ENCODE data around the gene TPH2. TPM values are rescaled to one million over a fixed set of nuclear protein-coding genes. Genes with fewer than 3 reads are reported as not detected.

Gene TPH2
- total and polyA plus RNA-seq, 2 of the 4 experiments (the other 2 are of a cell fraction) = not detected

DNA sequence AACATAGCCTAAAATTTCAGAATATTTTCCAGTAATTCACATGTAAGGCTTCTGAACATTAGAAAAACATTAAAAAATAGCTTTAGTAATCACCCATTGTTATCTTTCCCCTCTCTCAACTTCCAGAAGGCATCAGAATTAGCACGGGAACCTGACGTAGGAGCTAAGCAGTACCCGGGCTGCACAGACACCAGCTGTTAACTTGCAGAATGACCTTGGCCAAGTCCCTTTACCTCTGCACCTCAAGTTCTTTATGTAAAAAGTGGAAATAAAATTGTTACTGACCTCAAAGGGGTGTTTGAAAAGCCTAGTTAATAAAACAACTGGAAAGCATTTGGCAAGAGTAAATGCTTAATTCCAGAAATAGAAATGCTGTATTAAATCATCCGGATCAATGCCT lies 7.2 kb downstream of the TPH2 start:
- Histone ChIP-seq H3K36me3 (ENCODE audit: control insufficient read depth, insufficient read depth, low read length) (no peaks in the 10 kb centered on the region), H3K4me3 (ENCODE audit: insufficient read depth, low read depth, low read length) (no peak overlapping the region), H2BK15ac (ENCODE audit: low read depth, low read length) (no peak overlapping the region), H3K27me3 (ENCODE audit: control insufficient read depth, insufficient read depth, low read length) (no peaks in the 10 kb centered on the region), H4K20me1 (ENCODE audit: insufficient read depth, low read length) (no peaks in the 10 kb centered on the region), H4K5ac (ENCODE audit: low read depth, low read length) (no peak overlapping the region), H2AFZ (replicated peaks; ENCODE audit: low read length, poor library complexity) (no peak overlapping the region), H2BK5ac (ENCODE audit: low read depth, low read length, poor library complexity, severe bottlenecking) (no peak overlapping the region), H3K79me1 (ENCODE audit: low read depth in 1 of 2, low read length in 2 of 2) (no peaks in the 10 kb centered on the region), H3K9me3 (ENCODE audit: control insufficient read depth, insufficient read depth, low read length) (no peaks in the 10 kb centered on the region), H3K4me2 (ENCODE audit: low read depth, low read length) (no peak overlapping the region), H2AK5ac (ENCODE audit: low read depth, low read length) (no peak overlapping the region), H4K91ac (ENCODE audit: insufficient read depth, low read depth, low read length) (no peak overlapping the region), H2BK120ac (ENCODE audit: low read depth, low read length) (no peak overlapping the region), H2AK9ac (replicated peaks; ENCODE audit: low read depth, low read length, poor library complexity) (no peak overlapping the region), H3K56ac (ENCODE audit: extremely low read depth, insufficient read depth, low read length) (no peak overlapping the region), H3K18ac (ENCODE audit: low read depth, low read length) (no peak overlapping the region), H2BK20ac (ENCODE audit: low read depth, low read length) (no peak overlapping the region), H3K9me1 (ENCODE audit: insufficient read depth, low read length) (no peaks in the 10 kb centered on the region), H3K23ac (ENCODE audit: low read depth, low read length) (no peak overlapping the region), H3K4me1 (ENCODE audit: control insufficient read depth, insufficient read depth, low read length) (no peaks in the 10 kb centered on the region; the same call in 1 of the 2 replicates), H3K4ac (ENCODE audit: low read depth, low read length) (no peak overlapping the region), H3K27ac (ENCODE audit: insufficient read depth, low read length) (no peak overlapping the region), H4K8ac (ENCODE audit: low read depth in 2 of 2, low read length in 2 of 2) (no peak overlapping the region), H3K14ac (replicated peaks; ENCODE audit: low read depth, low read length) (no peak overlapping the region), H3K9ac (ENCODE audit: low read depth, low read length) (no peak overlapping the region)
- TF ChIP-seq, protein P1, sequence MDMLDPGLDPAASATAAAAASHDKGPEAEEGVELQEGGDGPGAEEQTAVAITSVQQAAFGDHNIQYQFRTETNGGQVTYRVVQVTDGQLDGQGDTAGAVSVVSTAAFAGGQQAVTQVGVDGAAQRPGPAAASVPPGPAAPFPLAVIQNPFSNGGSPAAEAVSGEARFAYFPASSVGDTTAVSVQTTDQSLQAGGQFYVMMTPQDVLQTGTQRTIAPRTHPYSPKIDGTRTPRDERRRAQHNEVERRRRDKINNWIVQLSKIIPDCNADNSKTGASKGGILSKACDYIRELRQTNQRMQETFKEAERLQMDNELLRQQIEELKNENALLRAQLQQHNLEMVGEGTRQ (IDR thresholded peaks at IDR 0.05; ENCODE audit: low read depth, low read length) = no peak
- TF ChIP-seq, protein P2, sequence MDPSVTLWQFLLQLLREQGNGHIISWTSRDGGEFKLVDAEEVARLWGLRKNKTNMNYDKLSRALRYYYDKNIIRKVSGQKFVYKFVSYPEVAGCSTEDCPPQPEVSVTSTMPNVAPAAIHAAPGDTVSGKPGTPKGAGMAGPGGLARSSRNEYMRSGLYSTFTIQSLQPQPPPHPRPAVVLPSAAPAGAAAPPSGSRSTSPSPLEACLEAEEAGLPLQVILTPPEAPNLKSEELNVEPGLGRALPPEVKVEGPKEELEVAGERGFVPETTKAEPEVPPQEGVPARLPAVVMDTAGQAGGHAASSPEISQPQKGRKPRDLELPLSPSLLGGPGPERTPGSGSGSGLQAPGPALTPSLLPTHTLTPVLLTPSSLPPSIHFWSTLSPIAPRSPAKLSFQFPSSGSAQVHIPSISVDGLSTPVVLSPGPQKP (IDR thresholded peaks at IDR 0.05; ENCODE audit: borderline replicate concordance, low read depth, low read length) = no peak
- TF ChIP-seq, protein P3, sequence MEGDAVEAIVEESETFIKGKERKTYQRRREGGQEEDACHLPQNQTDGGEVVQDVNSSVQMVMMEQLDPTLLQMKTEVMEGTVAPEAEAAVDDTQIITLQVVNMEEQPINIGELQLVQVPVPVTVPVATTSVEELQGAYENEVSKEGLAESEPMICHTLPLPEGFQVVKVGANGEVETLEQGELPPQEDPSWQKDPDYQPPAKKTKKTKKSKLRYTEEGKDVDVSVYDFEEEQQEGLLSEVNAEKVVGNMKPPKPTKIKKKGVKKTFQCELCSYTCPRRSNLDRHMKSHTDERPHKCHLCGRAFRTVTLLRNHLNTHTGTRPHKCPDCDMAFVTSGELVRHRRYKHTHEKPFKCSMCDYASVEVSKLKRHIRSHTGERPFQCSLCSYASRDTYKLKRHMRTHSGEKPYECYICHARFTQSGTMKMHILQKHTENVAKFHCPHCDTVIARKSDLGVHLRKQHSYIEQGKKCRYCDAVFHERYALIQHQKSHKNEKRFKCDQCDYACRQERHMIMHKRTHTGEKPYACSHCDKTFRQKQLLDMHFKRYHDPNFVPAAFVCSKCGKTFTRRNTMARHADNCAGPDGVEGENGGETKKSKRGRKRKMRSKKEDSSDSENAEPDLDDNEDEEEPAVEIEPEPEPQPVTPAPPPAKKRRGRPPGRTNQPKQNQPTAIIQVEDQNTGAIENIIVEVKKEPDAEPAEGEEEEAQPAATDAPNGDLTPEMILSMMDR (conservative IDR thresholded peaks at IDR 0.05; ENCODE audit: low read depth, low read length) = no peak
- TF ChIP-seq NFE2L2 (IDR thresholded peaks at IDR 0.05; ENCODE audit: low read depth, low read length) (no peak), RFX5 (IDR thresholded peaks at IDR 0.05; ENCODE audit: low read depth, low read length) (no peak), CHD1 (IDR thresholded peaks at IDR 0.05; ENCODE audit: low read depth, low read length) (no peak), RAD21 (IDR thresholded peaks at IDR 0.05; ENCODE audit: low read length) (no peak), MAFK (IDR thresholded peaks at IDR 0.05; ENCODE audit: low read depth, low read length) (no peak), FOS (IDR thresholded peaks at IDR 0.05; ENCODE audit: low read depth, low read length) (no peak), POLR2A (IDR thresholded peaks at IDR 0.05; ENCODE audit: low read depth, low read length) (no peak), CEBPB (IDR thresholded peaks at IDR 0.05; ENCODE audit: low read depth, low read length) (no peak), RCOR1 (IDR thresholded peaks at IDR 0.05; ENCODE audit: insufficient replicate concordance, low read length) (no peak), BHLHE40 (IDR thresholded peaks at IDR 0.05; ENCODE audit: low read depth, low read length) (no peak), MAZ (IDR thresholded peaks at IDR 0.05; ENCODE audit: borderline replicate concordance, low read depth, low read length) (no peak), SMC3 (IDR thresholded peaks at IDR 0.05; ENCODE audit: low read depth, low read length) (no peak)
- WGBS, 2 experiments (ENCODE audit: extremely low coverage in 2 of 2, insufficient read length in 1 of 2) = no CpG with 5 or more reads among the region's 4 CpGs
- no TSS peak for BruUV-seq (replicated peaks)
- intact Hi-C loops (cut with micrococcal nuclease) (no loop called here), in situ Hi-C loops (cut with MboI; ENCODE audit: low sequenced_read_pairs) (no loop called here), dilution Hi-C loops (cut with HindIII; ENCODE audit: low sequenced_read_pairs, unreplicated experiment) (no loop called here)
- no peak for ATAC-seq (ENCODE audit: low read depth)
- ChIA-PET CTCF (no interaction called here), POLR2A (ENCODE audit: unreplicated experiment) (no interaction called here)
- DNase-seq = no peak
